ENCODE data around the gene C4orf36. TPM values are rescaled to one million over a fixed set of nuclear protein-coding genes. Genes with fewer than 3 reads are reported as not detected.
A peak's percentile ranks its signal among the peaks of the same experiment; 100 is the strongest.

Gene C4orf36
- under 1 TPM in 1 of 3 donors, not detected in 2; 0.18 TPM for polyA plus RNA-seq

- peak within 1 kb of the TSS; percentile 60 to 74 (median 67) for H3K4me3 Mint-ChIP-seq
- H3K27me3 Mint-ChIP-seq (ENCODE audit: low read depth in 3 of 3) = peaks cover 6 to 18% (median 13%) of the 10 kb centered on the region in 3 donors
- H3K36me3 Mint-ChIP-seq = peaks cover 4 to 12% (median 5%) of the 10 kb centered on the region in 3 donors
- H3K27ac Mint-ChIP-seq = no peak within 1 kb of the TSS
- no peaks in the 10 kb centered on the region for H3K9me3 Mint-ChIP-seq
- H3K4me1 Mint-ChIP-seq = peaks cover 8 to 18% of the 10 kb centered on the region in 2 donors
- DNase-seq = no peak
These were observed at the start of gene C4orf36 for GRCh38 chr4:86891762-86892635. TSS of gene C4orf36 (minus strand) at chr4:86892422. CDS start at chr4:86891520, 902 bp downstream.

- no peak for DNase-seq
- H3K27ac Mint-ChIP-seq = peak overlapping the region in 5 of 6 donors; percentile 29 to 92 (median 81)
- no peaks in the 10 kb centered on the region for H3K9me3 Mint-ChIP-seq
- peaks cover 0 to under 1% (median 0%) of the 10 kb centered on the region in 3 donors for H3K27me3 Mint-ChIP-seq (ENCODE audit: low read depth in 3 of 3)
- no peaks in the 10 kb centered on the region for H3K36me3 Mint-ChIP-seq
- H3K4me3 Mint-ChIP-seq = no peak overlapping the region
- H3K4me1 Mint-ChIP-seq = peaks cover 58 to 72% of the 10 kb centered on the region in 2 donors
These were observed 48.8 kb upstream of the C4orf36 start for GRCh38 chr4:86940920-86941460.

- no peaks in the 10 kb centered on the region for H3K36me3 Mint-ChIP-seq
- H3K4me3 Mint-ChIP-seq = peak overlapping the region; percentile 59 to 77 (median 70)
- peaks cover 3 to 9% (median 4%) of the 10 kb centered on the region in 3 donors for H3K27me3 Mint-ChIP-seq (ENCODE audit: low read depth in 3 of 3)
- peaks cover 55 to 68% of the 10 kb centered on the region in 2 donors for H3K4me1 Mint-ChIP-seq
- H3K27ac Mint-ChIP-seq = peak overlapping the region; percentile 73 to 92 (median 88)
- DNase-seq = peak; percentile 13 to 36 (median 19)
- H3K9me3 Mint-ChIP-seq = no peaks in the 10 kb centered on the region
These were observed 47.7 kb upstream of the C4orf36 start for GRCh38 chr4:86939729-86940575.

- Mint-ChIP-seq H3K27ac (peak overlapping the region; percentile 73 to 92 (median 88)), H3K4me3 (peak overlapping the region; percentile 59 to 77 (median 70)), H3K36me3 (no peaks in the 10 kb centered on the region), H3K9me3 (no peaks in the 10 kb centered on the region), H3K4me1 (peaks cover 58 to 66% of the 10 kb centered on the region in 2 donors), H3K27me3 (ENCODE audit: low read depth in 3 of 3) (peaks cover 3 to 9% (median 6%) of the 10 kb centered on the region in 3 donors)
- peak in 1 of 3 donors; percentile 11 for DNase-seq
These were observed 46.7 kb upstream of the C4orf36 start for GRCh38 chr4:86938771-86939520.

- H3K27me3 Mint-ChIP-seq (ENCODE audit: low read depth in 3 of 3) = peaks cover 3 to 11% (median 7%) of the 10 kb centered on the region in 3 donors
- peaks cover 61 to 64% of the 10 kb centered on the region in 2 donors for H3K4me1 Mint-ChIP-seq
- peak; percentile 66 to 73 (median 68) for DNase-seq
- H3K36me3 Mint-ChIP-seq = peaks cover 0 to 2% (median 0%) of the 10 kb centered on the region in 3 donors
- peak overlapping the region; percentile 91 to 97 (median 94) for H3K27ac Mint-ChIP-seq
- H3K4me3 Mint-ChIP-seq = peak overlapping the region; percentile 92 to 97 (median 94)
- no peaks in the 10 kb centered on the region for H3K9me3 Mint-ChIP-seq
These were observed 43.9 kb upstream of the C4orf36 start for GRCh38 chr4:86935853-86936733.

GRCh38 chr4:86935566-86935852 lies 43.3 kb upstream of the C4orf36 start:
- no peaks in the 10 kb centered on the region for H3K9me3 Mint-ChIP-seq
- no peak for DNase-seq
- peak overlapping the region; percentile 92 to 97 (median 94) for H3K4me3 Mint-ChIP-seq
- peaks cover 58 to 64% of the 10 kb centered on the region in 2 donors for H3K4me1 Mint-ChIP-seq
- H3K36me3 Mint-ChIP-seq = peaks cover 0 to 6% (median 0%) of the 10 kb centered on the region in 3 donors
- peak overlapping the region; percentile 91 to 97 (median 94) for H3K27ac Mint-ChIP-seq
- H3K27me3 Mint-ChIP-seq (ENCODE audit: low read depth in 3 of 3) = peaks cover 3 to 11% (median 7%) of the 10 kb centered on the region in 3 donors

GRCh38 chr4:86934771-86935565 lies 42.7 kb upstream of the C4orf36 start, which contains the start of gene AFF1:
TSS of gene AFF1 (plus strand) at chr4:86935011. CDS start at chr4:86948534, 13,523 bp downstream.
- Mint-ChIP-seq H3K27ac (peak within 1 kb of the TSS; percentile 91 to 97 (median 94)), H3K9me3 (no peaks in the 10 kb centered on the region), H3K27me3 (ENCODE audit: low read depth in 3 of 3) (peaks cover 3 to 12% (median 7%) of the 10 kb centered on the region in 3 donors), H3K36me3 (peaks cover 0 to 8% (median 3%) of the 10 kb centered on the region in 3 donors), H3K4me1 (peaks cover 53 to 59% of the 10 kb centered on the region in 2 donors), H3K4me3 (peak within 1 kb of the TSS; percentile 93 to 97 (median 96))
- DNase-seq = peak; percentile 90 to 92 (median 92)

- H3K4me3 Mint-ChIP-seq = peak overlapping the region; percentile 92 to 96 (median 93)
- peak overlapping the region; percentile 70 to 94 (median 94) for H3K27ac Mint-ChIP-seq
- H3K36me3 Mint-ChIP-seq = peaks cover 0 to 13% (median 9%) of the 10 kb centered on the region in 3 donors
- H3K27me3 Mint-ChIP-seq (ENCODE audit: low read depth in 3 of 3) = peaks cover 3 to 14% (median 7%) of the 10 kb centered on the region in 3 donors
- no peak for DNase-seq
- H3K9me3 Mint-ChIP-seq = no peaks in the 10 kb centered on the region
- peaks cover 46 to 52% of the 10 kb centered on the region in 2 donors for H3K4me1 Mint-ChIP-seq
These were observed 42.0 kb upstream of the C4orf36 start for GRCh38 chr4:86934147-86934770.

- DNase-seq = no peak
- no peak overlapping the region for H3K4me3 Mint-ChIP-seq
- H3K27ac Mint-ChIP-seq = no peak overlapping the region
These were observed 36.4 kb upstream of the C4orf36 start for GRCh38 chr4:86928400-86929255.

GRCh38 chr4:86927843-86928395 lies 35.7 kb upstream of the C4orf36 start:
- H3K36me3 Mint-ChIP-seq = peaks cover 0 to 16% (median 9%) of the 10 kb centered on the region in 3 donors
- H3K27me3 Mint-ChIP-seq (ENCODE audit: low read depth in 3 of 3) = peaks cover 0 to 3% (median 2%) of the 10 kb centered on the region in 3 donors
- no peak overlapping the region for H3K4me3 Mint-ChIP-seq
- no peak for DNase-seq
- H3K9me3 Mint-ChIP-seq = no peaks in the 10 kb centered on the region
- peak overlapping the region in 1 of 6 donors; percentile 3 for H3K27ac Mint-ChIP-seq
- H3K4me1 Mint-ChIP-seq = no peaks in the 10 kb centered on the region

More at GRCh38 chr4:86928400-86929255, 36.4 kb upstream of the C4orf36 start:
- H3K36me3 Mint-ChIP-seq = peaks cover 0 to 16% (median 9%) of the 10 kb centered on the region in 3 donors
- H3K27me3 Mint-ChIP-seq (ENCODE audit: low read depth in 3 of 3) = peaks cover 0 to 3% (median 2%) of the 10 kb centered on the region in 3 donors
- no peaks in the 10 kb centered on the region for H3K9me3 Mint-ChIP-seq
- peaks cover 3% of the 10 kb centered on the region in 2 donors for H3K4me1 Mint-ChIP-seq

All from immature natural killer cell (primary cell).